IgD-negative memory B cell (primary cell): ENCODE results near the gene UBE2M. TPM values are rescaled to one million over a fixed set of nuclear protein-coding genes. Genes with fewer than 3 reads are reported as not detected.

Experiments used
- H3K27ac Mint-ChIP-seq, 3 donors: one replicate each; pipeline ENCODE4 v1.8.0; 2020 to 2022; ENCODE audit warnings: mild to moderate bottlenecking in 3 of 3, mixed read lengths in 3 of 3, moderate library complexity in 1 of 3
- H3K27me3 Mint-ChIP-seq: one replicate; pipeline ENCODE4 v1.8.0; 2021; ENCODE audit warnings: mixed read lengths
- H3K36me3 Mint-ChIP-seq: one replicate; pipeline ENCODE4 v1.8.0; 2020; ENCODE audit warnings: mild to moderate bottlenecking, mixed read lengths
- H3K4me1 Mint-ChIP-seq, 3 donors: one replicate each; pipeline ENCODE4 v1.8.0; 2020 to 2022; ENCODE audit warnings: mixed read lengths in 3 of 3, mild to moderate bottlenecking in 1 of 3
- H3K4me3 Mint-ChIP-seq, 4 donors: one replicate each; pipeline ENCODE4 v1.8.0; 2020 to 2022; ENCODE audit warnings: mild to moderate bottlenecking in 4 of 4, mixed read lengths in 4 of 4, moderate library complexity in 3 of 4
- H3K9me3 Mint-ChIP-seq, 3 donors: one replicate each; pipeline ENCODE4 v1.8.0; 2020 to 2021; ENCODE audit warnings: mixed read lengths in 3 of 3, mild to moderate bottlenecking in 1 of 3
- polyA plus RNA-seq: library from polyadenylated mRNA; unstranded; fragments of 300-500 nt; fragmentation: Illumina TruSeq; gene quantifications from one replicate; pipeline ENCODE4 v1.2.3, GENCODE V29; 2021

Gene UBE2M
- polyA plus RNA-seq, 1 donor from 2014 or later: 10.0 TPM

DNA sequence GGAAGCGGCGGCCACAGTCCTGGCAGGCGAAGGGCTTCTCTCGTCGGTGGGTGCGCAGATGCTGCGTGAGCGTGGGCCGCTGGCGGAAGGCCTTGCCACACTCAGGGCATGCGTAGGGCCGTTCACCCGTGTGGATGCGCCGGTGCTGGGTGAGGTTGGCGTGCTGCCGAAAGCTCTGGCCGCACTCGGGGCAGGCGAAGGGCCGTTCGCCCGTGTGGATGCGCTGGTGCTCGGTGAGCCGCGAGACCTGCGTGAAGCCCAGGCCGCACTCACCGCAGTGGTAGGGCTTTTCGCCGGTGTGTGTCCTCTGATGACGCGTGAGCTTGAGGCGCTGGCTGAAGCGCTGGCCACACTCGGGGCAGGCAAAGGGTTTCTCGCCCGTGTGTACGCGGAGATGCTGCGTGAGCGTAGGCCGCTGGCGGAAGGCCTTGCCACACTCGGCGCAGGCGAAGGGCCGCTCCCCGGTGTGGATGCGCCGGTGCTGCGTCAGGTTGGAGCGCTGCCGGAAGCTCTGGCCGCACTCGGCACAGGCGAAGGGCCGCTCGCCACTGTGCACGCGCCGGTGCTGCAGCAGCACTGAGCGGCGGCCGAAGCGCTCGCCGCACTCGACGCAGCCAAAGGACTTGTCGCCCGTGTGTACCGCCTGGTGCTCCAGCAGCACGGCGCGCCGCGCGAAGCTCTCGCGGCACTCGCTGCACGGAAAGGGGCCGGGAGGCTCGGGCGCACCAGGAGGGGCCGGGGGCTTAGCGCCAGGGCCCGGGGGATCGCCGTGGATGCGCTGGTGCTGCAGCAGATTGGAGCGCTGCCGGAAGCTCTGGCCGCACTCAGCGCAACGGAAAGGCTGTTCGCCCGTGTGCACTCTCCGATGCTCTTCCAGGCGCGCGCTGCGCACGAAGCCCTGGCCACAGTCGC is 4.0 kb upstream of the UBE2M start:
- Mint-ChIP-seq H3K4me3 (peak overlapping the region; percentile 88 to 99 (median 91)), H3K27me3 (peaks cover 2% of the 10 kb centered on the region), H3K36me3 (peaks cover 3% of the 10 kb centered on the region), H3K27ac (peak overlapping the region in 2 of 3 donors; percentile 23 to 99), H3K4me1 (peaks cover 14 to 29% (median 27%) of the 10 kb centered on the region in 3 donors), H3K9me3 (no peaks in the 10 kb centered on the region)

- no peaks in the 10 kb centered on the region for H3K9me3 Mint-ChIP-seq
- H3K27ac Mint-ChIP-seq: peak overlapping the region in 1 of 3 donors; percentile 99
- peaks cover 2% of the 10 kb centered on the region for H3K27me3 Mint-ChIP-seq
- peak overlapping the region; percentile 72 to 99 (median 91) for H3K4me3 Mint-ChIP-seq
- H3K4me1 Mint-ChIP-seq: peaks cover 14 to 34% (median 32%) of the 10 kb centered on the region in 3 donors
- H3K36me3 Mint-ChIP-seq: peaks cover 3% of the 10 kb centered on the region
Observed at GRCh38 chr19:58561373-58562121, 3.1 kb upstream of the UBE2M start.

DNA sequence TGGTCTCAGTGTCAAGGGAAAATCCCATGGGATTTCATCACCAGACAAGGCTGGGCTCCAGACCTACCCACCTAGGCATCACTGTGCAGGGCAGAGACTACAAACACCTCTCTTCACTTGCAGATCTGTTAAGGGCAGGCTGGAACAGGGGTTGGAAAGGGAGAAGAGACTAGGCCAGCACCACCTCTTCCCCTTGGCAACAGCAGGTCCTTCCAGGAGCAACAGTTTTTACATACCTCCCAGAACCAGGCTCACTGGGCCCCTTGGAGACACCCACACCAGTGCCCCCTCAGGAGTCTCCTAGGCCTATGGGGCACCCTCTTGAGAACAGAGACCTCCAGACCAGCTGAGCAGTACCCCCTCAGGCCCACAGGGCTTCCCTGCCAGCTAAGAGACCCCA is 2.5 kb upstream of the UBE2M start:
- Mint-ChIP-seq H3K27me3 (peaks cover 2% of the 10 kb centered on the region), H3K9me3 (no peaks in the 10 kb centered on the region), H3K27ac (peak overlapping the region in 1 of 3 donors; percentile 99), H3K36me3 (peaks cover 7% of the 10 kb centered on the region), H3K4me1 (peaks cover 14 to 37% (median 37%) of the 10 kb centered on the region in 3 donors), H3K4me3 (peak overlapping the region in 3 of 4 donors; percentile 3 to 99 (median 41))

GRCh38 chr19:58560007-58560887 is 1.8 kb upstream of the UBE2M start:
- peaks cover 7% of the 10 kb centered on the region for H3K36me3 Mint-ChIP-seq
- H3K4me3 Mint-ChIP-seq: peak overlapping the region; percentile 96 to 99 (median 98)
- no peaks in the 10 kb centered on the region for H3K9me3 Mint-ChIP-seq
- peak overlapping the region in 2 of 3 donors; percentile 98 to 99 for H3K27ac Mint-ChIP-seq
- peaks cover 2% of the 10 kb centered on the region for H3K27me3 Mint-ChIP-seq
- peaks cover 16 to 40% (median 39%) of the 10 kb centered on the region in 3 donors for H3K4me1 Mint-ChIP-seq

GRCh38 chr19:58559275-58560006 is 1.0 kb upstream of the UBE2M start:
- Mint-ChIP-seq H3K27me3 (peaks cover 2% of the 10 kb centered on the region), H3K4me1 (peaks cover 24 to 43% (median 42%) of the 10 kb centered on the region in 3 donors), H3K4me3 (peak overlapping the region; percentile 96 to 99 (median 98))

GRCh38 chr19:58558623-58559274 is 338 bp upstream of the UBE2M start:
- peak overlapping the region; percentile 98 to 100 (median 99) for H3K27ac Mint-ChIP-seq
- peak overlapping the region; percentile 96 to 99 (median 98) for H3K4me3 Mint-ChIP-seq
- H3K4me1 Mint-ChIP-seq: peaks cover 29 to 46% (median 46%) of the 10 kb centered on the region in 3 donors
- H3K27me3 Mint-ChIP-seq: peaks cover 2% of the 10 kb centered on the region
- H3K36me3 Mint-ChIP-seq: peaks cover 6% of the 10 kb centered on the region
- no peaks in the 10 kb centered on the region for H3K9me3 Mint-ChIP-seq

More at GRCh38 chr19:58559275-58560006, 1.0 kb upstream of the UBE2M start:
- Mint-ChIP-seq H3K9me3 (no peaks in the 10 kb centered on the region), H3K27ac (peak overlapping the region; percentile 98 to 100 (median 99)), H3K36me3 (peaks cover 6% of the 10 kb centered on the region)

GRCh38 chr19:58557221-58558065 is 968 bp downstream of the UBE2M start:
- H3K4me3 Mint-ChIP-seq: peak overlapping the region; percentile 96 to 99 (median 98)
- H3K27me3 Mint-ChIP-seq: no peaks in the 10 kb centered on the region
- peaks cover 32 to 47% (median 39%) of the 10 kb centered on the region in 3 donors for H3K4me1 Mint-ChIP-seq
- no peaks in the 10 kb centered on the region for H3K9me3 Mint-ChIP-seq
- peak overlapping the region; percentile 84 to 100 (median 99) for H3K27ac Mint-ChIP-seq
- H3K36me3 Mint-ChIP-seq: peaks cover 8% of the 10 kb centered on the region

GRCh38 chr19:58556622-58557220 is 1.7 kb downstream of the UBE2M start:
- H3K27me3 Mint-ChIP-seq: no peaks in the 10 kb centered on the region
- H3K36me3 Mint-ChIP-seq: peaks cover 8% of the 10 kb centered on the region
- peak overlapping the region; percentile 78 to 99 (median 96) for H3K4me3 Mint-ChIP-seq
- H3K4me1 Mint-ChIP-seq: peaks cover 32 to 45% (median 39%) of the 10 kb centered on the region in 3 donors
- peak overlapping the region in 2 of 3 donors; percentile 99 to 100 for H3K27ac Mint-ChIP-seq
- no peaks in the 10 kb centered on the region for H3K9me3 Mint-ChIP-seq

DNA sequence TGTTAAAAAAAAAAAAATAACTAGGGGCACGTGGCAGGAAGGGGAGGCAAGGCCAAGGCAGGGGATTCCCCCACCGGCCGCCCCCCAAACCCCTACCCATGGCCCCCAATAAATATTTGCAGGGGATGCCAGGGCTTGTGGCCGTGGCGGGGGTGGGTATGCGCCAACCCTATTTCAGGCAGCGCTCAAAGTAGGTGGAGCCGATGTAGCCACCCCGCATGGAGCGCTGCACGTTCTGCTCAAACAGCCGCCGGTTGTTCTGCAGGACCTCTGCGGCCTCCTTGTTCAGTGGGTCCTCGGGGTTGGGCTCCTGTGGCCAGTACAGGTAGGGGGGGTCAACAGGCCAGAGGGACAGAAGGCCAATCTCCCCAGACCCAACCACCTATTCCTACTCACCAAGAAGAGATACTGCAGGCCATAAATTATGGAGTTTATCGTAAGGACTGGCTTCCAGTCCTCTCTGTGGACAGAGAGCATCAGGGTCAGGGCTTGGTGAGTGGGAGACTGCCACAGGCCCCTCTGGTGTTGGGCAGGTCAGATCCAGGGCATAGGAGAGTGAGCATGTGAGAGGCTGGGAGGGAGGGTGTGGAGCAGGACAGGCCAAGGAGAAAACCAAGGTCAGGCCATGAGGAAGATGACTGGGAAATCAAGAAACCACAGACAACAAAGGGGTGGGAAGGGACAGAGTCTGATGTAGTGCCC is 2.3 kb downstream of the UBE2M start:
- H3K4me1 Mint-ChIP-seq: peaks cover 32 to 40% (median 35%) of the 10 kb centered on the region in 3 donors
- no peaks in the 10 kb centered on the region for H3K27me3 Mint-ChIP-seq
- H3K36me3 Mint-ChIP-seq: peaks cover 8% of the 10 kb centered on the region
- H3K9me3 Mint-ChIP-seq: no peaks in the 10 kb centered on the region
- H3K4me3 Mint-ChIP-seq: peak overlapping the region; percentile 41 to 99 (median 87)
- H3K27ac Mint-ChIP-seq: peak overlapping the region; percentile 99 to 100 (median 99)

DNA sequence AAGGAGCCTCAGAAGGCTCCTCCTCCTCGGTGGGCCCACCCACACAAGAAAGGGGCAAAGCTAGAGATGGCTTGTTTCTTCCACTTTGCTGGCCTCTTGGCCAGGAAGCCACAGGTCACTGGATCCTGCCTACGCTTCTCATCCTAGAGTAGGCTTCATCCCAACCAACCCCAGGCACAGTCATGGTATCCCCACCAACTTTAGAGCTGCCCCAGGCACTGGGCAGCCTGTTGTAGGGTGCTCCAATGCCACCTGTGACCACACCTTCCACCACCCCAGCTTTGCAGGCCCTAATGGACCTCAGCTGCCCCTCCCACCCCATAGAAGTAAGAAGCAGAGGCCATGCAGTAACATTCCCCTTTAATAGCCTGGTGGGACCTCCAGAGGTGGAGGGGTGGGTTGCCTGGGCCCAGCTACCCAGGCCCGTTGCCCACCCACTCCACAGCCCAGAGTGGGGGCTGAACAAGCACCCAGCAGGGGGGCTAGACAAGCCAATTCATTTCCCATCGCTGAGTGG is 3.0 kb downstream of the UBE2M start:
- H3K9me3 Mint-ChIP-seq: no peaks in the 10 kb centered on the region
- peaks cover 8% of the 10 kb centered on the region for H3K36me3 Mint-ChIP-seq
- H3K4me1 Mint-ChIP-seq: peaks cover 32 to 40% (median 35%) of the 10 kb centered on the region in 3 donors
- H3K27me3 Mint-ChIP-seq: no peaks in the 10 kb centered on the region
- H3K4me3 Mint-ChIP-seq: peak overlapping the region; percentile 93 to 99 (median 95)
- peak overlapping the region; percentile 99 to 100 (median 99) for H3K27ac Mint-ChIP-seq

DNA sequence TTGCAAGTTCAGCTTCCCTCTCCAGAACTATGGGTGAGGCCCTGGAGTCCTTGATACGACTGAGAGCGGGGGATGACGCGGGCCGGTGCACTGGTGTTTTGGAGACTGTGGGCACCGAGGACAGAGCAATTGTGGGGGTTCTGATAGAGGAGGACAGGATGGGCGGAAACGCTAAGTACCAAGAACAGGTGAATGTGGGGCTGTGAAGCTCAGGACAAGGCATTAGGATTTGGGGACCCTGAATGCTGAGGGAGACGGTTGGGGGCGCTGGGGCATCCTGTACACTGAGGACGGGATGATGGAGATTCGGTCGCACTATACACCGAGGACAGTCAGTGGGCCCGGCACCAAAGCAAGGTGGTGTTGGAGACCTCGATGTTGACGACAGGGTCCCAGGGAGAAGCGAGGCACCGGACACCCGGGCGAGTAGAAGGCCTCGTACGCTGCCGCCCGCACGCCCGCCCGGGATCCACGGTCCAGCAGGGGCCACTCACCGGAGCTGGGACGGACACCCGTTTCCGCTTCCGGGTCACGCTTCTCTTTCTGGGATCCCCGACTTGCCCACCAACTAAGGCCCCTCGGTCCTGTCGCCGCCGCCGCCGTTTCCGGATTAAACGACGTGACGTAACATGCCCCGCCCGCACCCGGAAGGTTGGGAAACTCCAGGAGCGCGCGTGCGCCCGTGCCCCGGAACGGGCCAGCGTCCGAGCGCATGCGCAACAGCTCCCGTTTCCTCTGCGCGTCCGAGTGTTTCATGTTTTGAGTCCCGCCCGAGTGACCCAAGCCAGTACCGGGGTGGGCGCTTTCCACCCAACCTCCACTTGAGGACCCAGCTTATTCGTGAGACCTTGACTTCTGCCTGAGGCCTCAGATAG is 3.7 kb downstream of the UBE2M start, which contains the start of gene CHMP2A:
TSS of gene CHMP2A (minus strand) at position 612 of the 875 bp plus-strand sequence. CDS start 893 bp downstream, outside the sequence.
- peak within 1 kb of the TSS; percentile 99 to 100 (median 99) for H3K27ac Mint-ChIP-seq
- peaks cover 8% of the 10 kb centered on the region for H3K36me3 Mint-ChIP-seq
- H3K27me3 Mint-ChIP-seq: no peaks in the 10 kb centered on the region
- H3K4me1 Mint-ChIP-seq: peaks cover 32 to 38% (median 35%) of the 10 kb centered on the region in 3 donors
- H3K9me3 Mint-ChIP-seq: no peaks in the 10 kb centered on the region
- H3K4me3 Mint-ChIP-seq: peak within 1 kb of the TSS; percentile 93 to 99 (median 95)
